ENCODE data around the gene GRM4.

DNA sequence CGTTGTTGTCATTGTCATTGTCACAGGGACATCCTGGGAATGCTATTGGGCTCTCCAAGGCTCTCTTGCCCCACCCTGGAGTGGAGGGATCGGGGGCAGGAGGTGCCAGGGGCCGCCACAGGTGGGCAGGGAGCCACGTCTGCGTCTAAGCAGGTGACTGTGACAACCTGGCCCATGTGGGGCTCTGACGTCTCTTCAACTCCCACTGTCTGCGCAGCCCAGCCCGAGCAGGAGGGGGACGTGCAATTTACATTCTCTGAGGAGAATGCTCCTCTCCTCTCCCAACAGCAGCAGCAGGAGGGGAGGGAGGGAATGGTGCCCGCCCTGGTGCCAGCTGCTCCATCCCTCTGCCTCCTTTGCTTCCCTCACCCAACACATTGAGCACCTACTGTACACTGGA, 50.1 kb downstream of the GRM4 start:
- TF ChIP-seq EZH2phosphoT487 (IDR thresholded peaks at IDR 0.05; ENCODE audit: insufficient read depth, low read depth) (no peak), EZH2 (IDR thresholded peaks at IDR 0.05; ENCODE audit: insufficient read depth, poor library complexity, severe bottlenecking) (no peak)
